AG09319 (cell line): Measurements from ENCODE around the gene UCP2.

ENCODE experiments used
- DNase-seq: peaks from one replicate; pipeline ENCODE4 v3.0.0-alpha.2; 2010; ENCODE audit warnings: low read depth; ENCODE audit errors: extremely low read depth
- TF ChIP-seq, protein P1 (sequence below): IDR thresholded peaks from 2 replicates; pipeline ENCODE4 v1.5.1; 2011; ENCODE audit warnings: low read depth, mild to moderate bottlenecking, inconsistent platforms, low read length, moderate library complexity

The UCP2 gene, protein sequence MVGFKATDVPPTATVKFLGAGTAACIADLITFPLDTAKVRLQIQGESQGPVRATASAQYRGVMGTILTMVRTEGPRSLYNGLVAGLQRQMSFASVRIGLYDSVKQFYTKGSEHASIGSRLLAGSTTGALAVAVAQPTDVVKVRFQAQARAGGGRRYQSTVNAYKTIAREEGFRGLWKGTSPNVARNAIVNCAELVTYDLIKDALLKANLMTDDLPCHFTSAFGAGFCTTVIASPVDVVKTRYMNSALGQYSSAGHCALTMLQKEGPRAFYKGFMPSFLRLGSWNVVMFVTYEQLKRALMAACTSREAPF

DNA sequence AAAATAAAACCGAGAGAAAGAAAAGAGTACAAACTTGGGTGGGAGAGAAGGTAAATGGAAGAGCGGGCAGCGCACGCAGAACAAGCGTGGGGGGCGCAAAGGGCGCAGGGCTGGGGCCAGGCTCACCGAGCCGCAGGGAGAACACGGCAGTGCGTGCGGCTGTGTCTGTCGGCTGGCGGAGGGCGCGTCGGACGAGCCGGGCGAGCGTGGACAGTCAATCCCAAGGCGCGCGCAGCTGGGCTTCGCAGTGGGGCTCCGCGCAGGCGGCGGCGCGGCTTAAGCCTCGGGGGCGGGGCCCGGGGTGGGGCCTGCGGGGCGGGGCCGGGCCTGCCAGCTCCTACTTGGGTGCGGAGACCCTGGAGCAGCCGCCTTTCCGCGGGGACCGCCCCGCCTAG lies at the start of gene UCP2:
UCP2 (minus strand) TSS at position 249 of the 395 bp plus-strand sequence. CDS start 4,465 bp downstream, outside the sequence.
- peak; percentile 15 for DNase-seq
- TF ChIP-seq, protein P1, sequence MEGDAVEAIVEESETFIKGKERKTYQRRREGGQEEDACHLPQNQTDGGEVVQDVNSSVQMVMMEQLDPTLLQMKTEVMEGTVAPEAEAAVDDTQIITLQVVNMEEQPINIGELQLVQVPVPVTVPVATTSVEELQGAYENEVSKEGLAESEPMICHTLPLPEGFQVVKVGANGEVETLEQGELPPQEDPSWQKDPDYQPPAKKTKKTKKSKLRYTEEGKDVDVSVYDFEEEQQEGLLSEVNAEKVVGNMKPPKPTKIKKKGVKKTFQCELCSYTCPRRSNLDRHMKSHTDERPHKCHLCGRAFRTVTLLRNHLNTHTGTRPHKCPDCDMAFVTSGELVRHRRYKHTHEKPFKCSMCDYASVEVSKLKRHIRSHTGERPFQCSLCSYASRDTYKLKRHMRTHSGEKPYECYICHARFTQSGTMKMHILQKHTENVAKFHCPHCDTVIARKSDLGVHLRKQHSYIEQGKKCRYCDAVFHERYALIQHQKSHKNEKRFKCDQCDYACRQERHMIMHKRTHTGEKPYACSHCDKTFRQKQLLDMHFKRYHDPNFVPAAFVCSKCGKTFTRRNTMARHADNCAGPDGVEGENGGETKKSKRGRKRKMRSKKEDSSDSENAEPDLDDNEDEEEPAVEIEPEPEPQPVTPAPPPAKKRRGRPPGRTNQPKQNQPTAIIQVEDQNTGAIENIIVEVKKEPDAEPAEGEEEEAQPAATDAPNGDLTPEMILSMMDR, result no peak

DNA sequence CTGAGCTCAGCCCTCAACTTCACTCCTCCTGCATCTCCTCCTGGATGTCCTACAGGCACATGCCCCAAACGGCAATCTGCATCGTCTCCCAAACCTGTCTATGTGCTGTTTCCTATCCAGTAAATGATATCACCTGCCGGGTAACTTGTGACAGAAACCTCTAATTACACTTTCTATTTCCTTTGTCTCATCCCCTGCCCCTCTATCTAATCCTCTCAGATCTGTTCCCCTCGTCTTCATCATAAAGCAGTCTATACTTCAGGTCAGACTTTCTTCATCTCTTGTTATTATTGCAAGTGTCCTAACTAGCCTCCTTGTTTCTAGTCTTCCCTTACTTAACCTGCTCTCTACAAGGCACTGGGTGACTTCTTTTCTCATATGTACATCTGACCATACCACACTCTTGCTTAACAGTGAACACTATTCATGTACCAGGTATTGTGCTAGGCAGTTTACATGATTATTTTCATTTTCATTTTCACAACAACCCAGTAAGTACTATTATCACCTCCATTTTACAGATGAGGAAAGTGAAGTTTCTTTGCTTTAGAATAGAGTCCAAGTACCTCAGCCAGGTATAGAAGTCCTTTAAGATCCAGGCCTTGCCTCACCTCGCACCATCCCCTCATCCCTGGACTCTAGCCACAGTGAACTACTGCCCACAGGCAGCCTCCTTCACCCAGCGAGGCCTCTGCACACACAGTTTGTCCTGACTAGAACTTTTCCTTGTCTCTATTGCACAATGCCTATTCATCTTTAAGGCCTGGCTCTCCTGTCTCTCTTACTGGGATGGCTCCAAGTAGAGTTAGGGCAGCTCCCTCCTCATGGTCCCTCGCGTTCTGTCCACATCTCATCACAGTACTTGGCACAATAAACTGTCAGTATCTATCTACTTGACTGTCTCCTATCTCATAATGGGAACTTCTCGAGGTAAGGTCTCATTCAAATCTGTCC lies 48.4 kb upstream of the UCP2 start:
- TF ChIP-seq, protein P1, result no peak
- no peak for DNase-seq

DNA sequence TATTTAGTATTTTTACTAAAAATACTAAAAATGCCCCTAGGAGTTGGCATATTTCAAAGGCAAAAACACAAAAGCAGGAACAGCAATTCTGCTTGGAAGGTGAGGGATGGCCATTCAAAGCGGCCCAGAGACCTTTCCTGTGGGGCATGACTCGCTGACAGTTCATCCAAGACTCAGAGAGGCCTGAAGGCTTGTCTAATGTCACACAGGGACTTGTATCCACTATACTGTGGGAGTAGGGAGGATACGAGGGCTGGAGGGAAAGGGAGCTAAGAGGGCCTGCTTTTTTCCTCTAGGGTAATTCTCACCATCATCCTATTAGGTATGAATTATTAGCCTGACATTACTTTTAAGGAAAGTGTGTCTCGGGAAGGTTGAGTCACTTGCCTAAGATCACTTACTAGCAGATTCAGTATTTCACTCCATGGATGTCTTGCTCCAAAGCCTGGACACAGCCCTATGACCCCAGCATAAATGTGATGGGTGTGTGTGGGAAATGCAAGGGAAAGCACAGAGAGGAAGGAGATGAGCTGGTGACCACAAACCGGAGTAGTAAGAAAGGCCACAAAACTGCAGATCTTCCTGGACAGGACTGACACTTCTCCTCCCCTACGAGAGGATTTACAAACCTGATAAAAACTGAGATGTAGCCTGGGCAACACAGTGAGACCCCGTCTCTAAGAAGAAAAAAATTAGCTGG lies 43.0 kb upstream of the UCP2 start:
- no peak for DNase-seq
- TF ChIP-seq, protein P1, result no peak

DNA sequence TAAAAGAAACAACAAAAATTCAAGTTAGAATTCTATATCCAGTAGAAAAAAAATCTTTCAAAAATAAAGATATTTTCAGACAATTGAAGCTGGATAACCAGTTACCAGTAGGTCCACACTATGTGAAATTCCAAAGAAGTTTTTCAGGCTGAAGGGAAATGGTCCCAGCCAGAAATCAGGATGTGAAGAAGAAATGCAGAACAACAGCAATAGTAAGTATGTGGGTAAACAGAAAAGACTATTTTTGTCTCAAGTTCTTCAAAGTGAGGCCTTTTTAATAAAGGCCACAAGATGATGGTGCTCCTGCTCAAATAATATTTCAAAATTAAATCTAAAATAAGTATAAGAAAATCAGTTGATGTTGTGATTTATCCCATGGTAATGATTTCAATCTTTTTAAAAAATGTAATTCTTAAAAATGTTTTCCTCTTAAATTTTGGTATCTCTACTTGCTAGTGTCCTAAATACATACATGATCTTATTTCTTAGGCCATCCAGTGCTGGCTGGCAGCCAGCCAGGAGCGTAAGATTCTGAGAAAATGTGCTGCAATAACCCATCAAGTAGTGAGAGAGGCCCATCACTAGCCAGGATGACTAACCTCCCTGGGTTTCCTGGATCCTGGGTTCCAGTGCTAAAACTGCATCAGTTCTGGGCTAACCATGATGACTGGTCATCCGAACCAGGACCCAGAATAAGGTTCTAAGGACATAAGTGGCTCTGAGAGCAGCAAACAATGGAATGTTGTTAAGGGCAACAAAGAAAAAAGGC lies 41.8 kb upstream of the UCP2 start:
- TF ChIP-seq, protein P1, result no peak
- peak; percentile 68 for DNase-seq

DNA sequence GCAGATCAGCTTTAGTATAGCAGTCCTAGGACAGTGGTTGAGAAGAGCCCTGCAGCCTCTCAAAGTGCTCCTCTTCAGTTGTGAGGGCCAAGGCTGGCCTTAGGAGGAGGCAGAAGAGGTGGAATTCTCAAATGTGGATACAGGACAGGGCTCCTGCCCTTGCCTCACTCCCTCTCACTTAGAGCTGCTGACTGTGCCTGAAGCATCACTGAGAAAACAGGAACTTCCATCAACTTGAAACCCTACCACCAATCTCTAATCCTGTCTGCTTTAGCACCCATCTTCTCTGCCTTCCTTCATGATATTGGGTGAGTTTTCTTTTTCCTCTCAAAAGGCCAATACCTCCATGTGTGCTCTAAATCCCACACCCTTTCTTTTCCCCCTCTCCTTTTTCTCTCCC lies 40.6 kb upstream of the UCP2 start:
- TF ChIP-seq, protein P1, result no peak
- no peak for DNase-seq

DNA sequence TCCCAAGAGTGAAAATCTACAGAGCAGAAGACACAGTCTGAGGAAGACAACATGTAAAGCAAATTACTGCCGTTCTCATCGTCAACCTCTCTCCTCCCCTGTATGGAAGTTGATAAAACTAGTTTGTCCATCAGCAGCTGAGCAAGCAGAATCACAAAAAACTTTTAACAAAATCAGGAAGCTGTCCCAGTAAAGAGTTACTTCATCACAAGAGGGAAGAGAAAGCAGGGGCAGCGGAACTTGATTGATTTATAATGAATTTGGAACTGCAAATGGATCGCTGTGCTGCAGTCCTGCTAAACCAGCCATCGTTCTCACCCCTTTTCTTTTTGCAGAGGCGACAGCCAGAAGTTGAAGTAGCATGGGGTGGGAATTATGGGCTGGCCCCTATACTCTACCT lies 39.9 kb upstream of the UCP2 start:
- TF ChIP-seq, protein P1, result no peak
- DNase-seq, result no peak
